H1 (cell line): ENCODE results near the gene CEACAM20.

Source experiments
- CTCF ChIP-seq, 3 experiments: IDR thresholded peaks; 1 replicate in 2 of 3; 2 replicates in 1 of 3; pipeline versions ENCODE4 v1.5.1 to v1.6.1; 2011; ENCODE audit warnings: low read length in 3 of 3, mild to moderate bottlenecking in 3 of 3, inconsistent platforms in 2 of 3, low read depth in 1 of 3, moderate library complexity in 1 of 3; ENCODE audit not compliant: insufficient read depth in 1 of 3; ENCODE audit errors: control extremely low read depth in 1 of 3
- KDM5A ChIP-seq: fragments of 200-600 bp; IDR thresholded peaks from 2 replicates; pipeline ENCODE4 v1.7.1; 2012; ENCODE audit warnings: mild to moderate bottlenecking, low read length, inconsistent platforms, mixed read lengths
- POLR2A ChIP-seq, 2 experiments: IDR thresholded peaks; 1 replicate in 1 of 2; 2 replicates in 1 of 2; pipeline ENCODE4 v1.6.1; 2011; ENCODE audit warnings: low read depth in 2 of 2, low read length in 2 of 2, mild to moderate bottlenecking in 2 of 2; ENCODE audit errors: control extremely low read depth in 1 of 2
- POLR2AphosphoS5 ChIP-seq: IDR thresholded peaks from 2 replicates; pipeline ENCODE4 v1.6.1; 2011; ENCODE audit warnings: low read depth, low read length
- SRF ChIP-seq: IDR thresholded peaks from 2 replicates; pipeline ENCODE4 v1.6.1; 2011; ENCODE audit warnings: mild to moderate bottlenecking, low read depth, low read length, moderate library complexity
- SUZ12 ChIP-seq: fragments of 200-600 bp; sonication (generic); IDR thresholded peaks from 2 replicates; pipeline ENCODE4 v1.6.1; 2012; ENCODE audit warnings: mild to moderate bottlenecking, inconsistent platforms, low read length, moderate library complexity, mixed read lengths
- USF2 ChIP-seq: IDR thresholded peaks from 2 replicates; pipeline ENCODE4 v1.6.1; 2011; ENCODE audit warnings: low read length, improper control_type of control experiment
- YY1 ChIP-seq: IDR thresholded peaks from 2 replicates; pipeline ENCODE4 v1.6.1; 2011; ENCODE audit warnings: low read depth, mild to moderate bottlenecking, low read length

GRCh38 chr19:44549507-44549906, 20.0 kb upstream of the CEACAM20 start:
- TF ChIP-seq YY1: no peak
- no peak for TF ChIP-seq SRF
- TF ChIP-seq CTCF (IDR thresholded peaks at IDR 0.05; ENCODE audit: control extremely low read depth in 1 of 3, insufficient read depth in 1 of 3, low read depth in 1 of 3, low read length in 3 of 3): no peak
- TF ChIP-seq POLR2AphosphoS5: no peak
- no peak for TF ChIP-seq SUZ12
- no peak for TF ChIP-seq USF2
- no peak for TF ChIP-seq KDM5A
- no peak for TF ChIP-seq POLR2A (IDR thresholded peaks at IDR 0.05; ENCODE audit: control extremely low read depth in 1 of 2, low read depth in 2 of 2, low read length in 2 of 2)
